Liver (tissue), 9 donors: ENCODE measurements around the gene MMP2. TPM values are rescaled to one million over a fixed set of nuclear protein-coding genes. Genes with fewer than 3 reads are reported as not detected.
A peak's percentile ranks its signal among the peaks of the same experiment; 100 is the strongest.

Source experiments
- DNase-seq: peaks from one replicate; pipeline ENCODE4 v3.0.0-alpha.2; 2017; ENCODE audit warnings: low spot score
- H3K27ac ChIP-seq, 2 donors: one replicate each; pipeline ENCODE4 v1.7.0; 2013; ENCODE audit warnings: inconsistent platforms in 2 of 2, low read length in 2 of 2, control low read depth in 1 of 2, low read depth in 1 of 2, mild to moderate bottlenecking in 1 of 2
- H3K27me3 ChIP-seq, 4 donors: one replicate each; pipeline versions ENCODE4 v1.6.1 to v1.7.0; 2013; ENCODE audit warnings: low read length in 3 of 4, inconsistent platforms in 1 of 4, mild to moderate bottlenecking in 1 of 4, moderate library complexity in 1 of 4; ENCODE audit not compliant: control insufficient read depth in 4 of 4, insufficient read depth in 4 of 4
- H3K36me3 ChIP-seq, 4 donors: one replicate each; pipeline versions ENCODE4 v1.6.1 to v1.7.0; 2013; ENCODE audit warnings: low read length in 3 of 4, mild to moderate bottlenecking in 3 of 4, low read depth in 1 of 4, moderate library complexity in 1 of 4; ENCODE audit not compliant: control insufficient read depth in 4 of 4, insufficient read depth in 3 of 4
- H3K4me1 ChIP-seq, 4 donors: one replicate each; pipeline versions ENCODE4 v1.6.1 to v1.7.0; 2013; ENCODE audit warnings: low read length in 3 of 4, mild to moderate bottlenecking in 3 of 4, moderate library complexity in 1 of 4; ENCODE audit not compliant: control insufficient read depth in 4 of 4, insufficient read depth in 4 of 4
- H3K4me3 ChIP-seq, 3 donors: one replicate each; pipeline versions ENCODE4 v1.6.1 to v1.7.0; 2013; ENCODE audit warnings: low read length in 3 of 3, control low read depth in 1 of 3, low read depth in 1 of 3, mild to moderate bottlenecking in 1 of 3
- H3K9ac ChIP-seq, 2 donors: one replicate each; pipeline ENCODE4 v1.7.0; 2013; ENCODE audit warnings: low read length in 2 of 2, mild to moderate bottlenecking in 2 of 2, moderate library complexity in 2 of 2, control low read depth in 1 of 2, low read depth in 1 of 2
- H3K9me3 ChIP-seq, 4 donors: one replicate each; pipeline versions ENCODE4 v1.6.1 to v1.7.0; 2013; ENCODE audit warnings: low read length in 3 of 4; ENCODE audit not compliant: control insufficient read depth in 4 of 4
- EGR1 ChIP-seq, 2 donors: IDR thresholded peaks; 2 replicates each; pipeline ENCODE4 v1.6.1; 2016 to 2018; ENCODE audit warnings: antibody characterized with exemption in 2 of 2, low read depth in 2 of 2
- FOXA1 ChIP-seq: IDR thresholded peaks from 2 replicates; pipeline ENCODE4 v1.6.1; 2016; ENCODE audit warnings: antibody characterized with exemption
- FOXA2 ChIP-seq: IDR thresholded peaks from 2 replicates; pipeline ENCODE4 v1.6.1; 2016; ENCODE audit warnings: antibody characterized with exemption
- GABPA ChIP-seq, 2 donors: IDR thresholded peaks in 1 of 2; conservative IDR thresholded peaks in 1 of 2; 2 replicates each; pipeline ENCODE4 v1.6.1; 2016; ENCODE audit warnings: antibody characterized with exemption in 2 of 2, mild to moderate bottlenecking in 1 of 2, moderate library complexity in 1 of 2
- HNF4A ChIP-seq, 2 donors: conservative IDR thresholded peaks; 2 replicates each; pipeline ENCODE4 v1.6.1; 2016; ENCODE audit warnings: antibody characterized with exemption in 2 of 2, mild to moderate bottlenecking in 2 of 2
- HNF4G ChIP-seq: IDR thresholded peaks from 2 replicates; pipeline ENCODE4 v1.6.1; 2016; ENCODE audit warnings: antibody characterized with exemption
- RAD21 ChIP-seq, 2 donors: IDR thresholded peaks; 2 replicates each; pipeline ENCODE4 v1.6.1; 2016; ENCODE audit warnings: antibody characterized with exemption in 2 of 2, mild to moderate bottlenecking in 2 of 2
- RXRA ChIP-seq, 2 donors: IDR thresholded peaks; 2 replicates each; pipeline ENCODE4 v1.6.1; 2017 to 2018; ENCODE audit warnings: antibody characterized with exemption in 2 of 2, mild to moderate bottlenecking in 1 of 2
- SP1 ChIP-seq: IDR thresholded peaks from 2 replicates; pipeline ENCODE4 v1.6.1; 2018; ENCODE audit warnings: antibody characterized with exemption, mild to moderate bottlenecking
- YY1 ChIP-seq: IDR thresholded peaks from 2 replicates; pipeline ENCODE4 v1.6.1; 2016; ENCODE audit warnings: antibody characterized with exemption, mild to moderate bottlenecking
- WGBS: extraction: QIAGEN DNeasy Blood & Tissue Kit; methylation state at CpG from one replicate; pipeline ENCODE4 v1.1.7; 2013; 5-methylcytosine and 5-hydroxymethylcytosine counted together
- polyA plus RNA-seq, 2 donors: library from polyadenylated mRNA; stranded (reverse) in 1 of 2; unstranded in 1 of 2; fragments of 200-250 nt in 1 of 2; fragments of >200 nt in 1 of 2; fragmentation: Nextera tagmentation in 1 of 2; extraction: Ambion mirVana in 1 of 2; gene quantifications; one replicate each; pipeline versions ENCODE4 v1.2.1 to v1.2.3, GENCODE V29; 2013 to 2015
- total RNA-seq, 2 donors: library from RNA; depleted of rRNA; stranded (reverse); fragments of >200 nt; gene quantifications; one replicate each; pipeline ENCODE4 v1.2.3, GENCODE V29; 2014
- TF ChIP-seq, protein P1 (sequence below): IDR thresholded peaks from 2 replicates; pipeline ENCODE4 v1.6.1; 2016; ENCODE audit warnings: antibody characterized with exemption
- TF ChIP-seq, protein P2 (sequence below): fragments of 150-350 bp; IDR thresholded peaks from 2 replicates; pipeline ENCODE4 v1.5.1; 2017; ENCODE audit warnings: improper control_type of control experiment, low read depth, low read length; ENCODE audit not compliant: missing input control
- TF ChIP-seq, protein P3 (sequence below): IDR thresholded peaks from 2 replicates; pipeline ENCODE4 v1.6.1; 2016; ENCODE audit warnings: antibody characterized with exemption
- TF ChIP-seq, protein P4 (sequence below): IDR thresholded peaks from 2 replicates; pipeline ENCODE4 v1.6.1; 2016; ENCODE audit warnings: antibody characterized with exemption, mild to moderate bottlenecking
- donor health status: healthy.
- donor health status: healthy.
- donor health status: healthy.
- donor health status: healthy.
- donor health status: healthy.

MMP2 gene
- total and polyA plus RNA-seq, 4 donors: 2.8 to 6.3 (median 5.3) TPM

DNA sequence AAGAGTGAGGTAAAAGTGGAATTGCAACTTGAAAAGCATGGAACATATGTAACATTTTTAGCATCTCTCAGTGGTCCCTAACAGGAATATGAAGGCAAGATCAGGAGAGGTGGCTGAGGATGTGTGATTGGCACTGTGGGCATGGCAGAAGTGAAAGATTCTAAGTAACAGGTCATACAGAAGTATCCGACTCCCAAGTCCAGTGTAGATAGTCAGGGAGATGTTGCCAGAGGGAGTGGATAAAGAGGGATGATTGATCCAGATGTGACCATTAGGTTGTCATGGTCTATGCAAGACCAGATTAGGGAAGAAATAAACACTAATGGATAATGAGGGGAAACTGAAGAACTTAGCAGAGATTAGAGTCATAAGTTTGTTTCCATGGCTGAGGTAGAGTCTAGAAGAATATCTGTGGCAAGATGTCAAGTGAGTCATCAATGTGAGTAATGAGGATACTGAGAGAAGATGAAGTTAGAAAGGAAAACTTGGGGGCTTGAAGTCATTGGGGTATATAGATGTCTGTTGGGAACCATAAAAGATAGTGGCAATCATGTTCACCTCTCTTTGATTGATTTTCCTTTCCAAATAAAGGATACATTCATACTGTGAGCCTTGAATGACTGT is 63.6 kb downstream of the MMP2 start (continued):
- TF ChIP-seq YY1 (no peak), RAD21 (IDR thresholded peaks at IDR 0.05) (no peak), HNF4G (no peak)
- TF ChIP-seq, protein P1, sequence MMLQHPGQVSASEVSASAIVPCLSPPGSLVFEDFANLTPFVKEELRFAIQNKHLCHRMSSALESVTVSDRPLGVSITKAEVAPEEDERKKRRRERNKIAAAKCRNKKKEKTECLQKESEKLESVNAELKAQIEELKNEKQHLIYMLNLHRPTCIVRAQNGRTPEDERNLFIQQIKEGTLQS: no peak
- TF ChIP-seq, protein P2, sequence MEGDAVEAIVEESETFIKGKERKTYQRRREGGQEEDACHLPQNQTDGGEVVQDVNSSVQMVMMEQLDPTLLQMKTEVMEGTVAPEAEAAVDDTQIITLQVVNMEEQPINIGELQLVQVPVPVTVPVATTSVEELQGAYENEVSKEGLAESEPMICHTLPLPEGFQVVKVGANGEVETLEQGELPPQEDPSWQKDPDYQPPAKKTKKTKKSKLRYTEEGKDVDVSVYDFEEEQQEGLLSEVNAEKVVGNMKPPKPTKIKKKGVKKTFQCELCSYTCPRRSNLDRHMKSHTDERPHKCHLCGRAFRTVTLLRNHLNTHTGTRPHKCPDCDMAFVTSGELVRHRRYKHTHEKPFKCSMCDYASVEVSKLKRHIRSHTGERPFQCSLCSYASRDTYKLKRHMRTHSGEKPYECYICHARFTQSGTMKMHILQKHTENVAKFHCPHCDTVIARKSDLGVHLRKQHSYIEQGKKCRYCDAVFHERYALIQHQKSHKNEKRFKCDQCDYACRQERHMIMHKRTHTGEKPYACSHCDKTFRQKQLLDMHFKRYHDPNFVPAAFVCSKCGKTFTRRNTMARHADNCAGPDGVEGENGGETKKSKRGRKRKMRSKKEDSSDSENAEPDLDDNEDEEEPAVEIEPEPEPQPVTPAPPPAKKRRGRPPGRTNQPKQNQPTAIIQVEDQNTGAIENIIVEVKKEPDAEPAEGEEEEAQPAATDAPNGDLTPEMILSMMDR: no peak

DNA sequence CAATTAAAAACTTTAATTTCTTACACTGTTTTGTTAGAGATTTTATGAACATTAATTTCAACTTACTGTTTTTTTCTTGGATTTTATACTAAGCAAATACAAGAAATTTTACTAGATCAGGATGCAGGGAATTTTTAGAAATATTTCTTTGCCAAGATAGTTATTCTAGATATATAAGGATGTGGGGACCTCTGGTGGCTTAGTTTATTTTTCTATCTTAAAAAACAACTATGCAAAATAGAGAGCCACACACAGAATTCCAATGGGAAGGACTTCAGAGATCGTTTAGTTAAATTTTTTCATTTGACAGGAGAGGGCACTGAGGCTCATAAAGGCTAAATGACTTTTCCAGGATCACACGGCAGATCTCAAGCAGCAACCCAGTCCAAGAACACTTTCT is 64.5 kb downstream of the MMP2 start:
- DNase-seq: no peak
- WGBS: 23% methylated on average over 2 of the region's 2 CpGs
- no peaks in the 10 kb centered on the region for H3K27me3 ChIP-seq
- no peaks in the 10 kb centered on the region for H3K36me3 ChIP-seq
- no peak overlapping the region for H3K27ac ChIP-seq
- H3K9me3 ChIP-seq: no peaks in the 10 kb centered on the region
- no peak overlapping the region for H3K9ac ChIP-seq
- H3K4me1 ChIP-seq: no peaks in the 10 kb centered on the region
- TF ChIP-seq SP1: no peak
- TF ChIP-seq FOXA1: no peak
- no peak for TF ChIP-seq RXRA (IDR thresholded peaks at IDR 0.05)
- TF ChIP-seq, protein P3, sequence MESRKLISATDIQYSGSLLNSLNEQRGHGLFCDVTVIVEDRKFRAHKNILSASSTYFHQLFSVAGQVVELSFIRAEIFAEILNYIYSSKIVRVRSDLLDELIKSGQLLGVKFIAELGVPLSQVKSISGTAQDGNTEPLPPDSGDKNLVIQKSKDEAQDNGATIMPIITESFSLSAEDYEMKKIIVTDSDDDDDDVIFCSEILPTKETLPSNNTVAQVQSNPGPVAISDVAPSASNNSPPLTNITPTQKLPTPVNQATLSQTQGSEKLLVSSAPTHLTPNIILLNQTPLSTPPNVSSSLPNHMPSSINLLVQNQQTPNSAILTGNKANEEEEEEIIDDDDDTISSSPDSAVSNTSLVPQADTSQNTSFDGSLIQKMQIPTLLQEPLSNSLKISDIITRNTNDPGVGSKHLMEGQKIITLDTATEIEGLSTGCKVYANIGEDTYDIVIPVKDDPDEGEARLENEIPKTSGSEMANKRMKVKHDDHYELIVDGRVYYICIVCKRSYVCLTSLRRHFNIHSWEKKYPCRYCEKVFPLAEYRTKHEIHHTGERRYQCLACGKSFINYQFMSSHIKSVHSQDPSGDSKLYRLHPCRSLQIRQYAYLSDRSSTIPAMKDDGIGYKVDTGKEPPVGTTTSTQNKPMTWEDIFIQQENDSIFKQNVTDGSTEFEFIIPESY: no peak
- TF ChIP-seq HNF4A (conservative IDR thresholded peaks at IDR 0.05): no peak
- TF ChIP-seq HNF4G: no peak
- TF ChIP-seq, protein P2: peak; percentile 28
- TF ChIP-seq FOXA2: no peak
- peak; percentile 78 for TF ChIP-seq RAD21 (IDR thresholded peaks at IDR 0.05)
- no peak for TF ChIP-seq EGR1 (IDR thresholded peaks at IDR 0.05; ENCODE audit: low read depth in 2 of 2)
- TF ChIP-seq GABPA (IDR thresholded peaks at IDR 0.05 in 1 of 2, conservative IDR thresholded peaks at IDR 0.05 in 1 of 2): no peak
- no peak overlapping the region for H3K4me3 ChIP-seq

DNA sequence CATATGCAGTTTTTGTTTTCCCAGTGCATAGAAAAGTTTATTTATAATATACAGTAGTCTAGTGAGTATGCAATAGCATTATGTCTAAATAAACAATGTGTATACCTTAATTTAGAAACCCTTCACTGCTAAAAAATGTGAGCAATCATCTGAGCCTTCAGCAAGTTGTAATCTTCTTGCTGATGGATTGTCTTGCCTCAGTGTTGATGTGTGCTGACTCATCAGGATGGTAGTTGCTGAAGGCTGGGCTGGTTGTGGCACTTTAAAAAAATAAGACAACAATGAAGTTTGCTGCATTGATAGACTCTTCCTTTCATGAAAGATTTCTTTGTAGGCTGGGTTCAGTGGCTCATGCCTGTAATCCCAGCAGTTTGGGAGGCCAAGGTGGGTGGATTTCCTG is 73.6 kb downstream of the MMP2 start:
- Histone ChIP-seq H3K4me1 (no peaks in the 10 kb centered on the region), H3K27ac (no peak overlapping the region), H3K36me3 (peaks cover 0 to 3% (median 0%) of the 10 kb centered on the region in 4 donors), H3K4me3 (no peak overlapping the region), H3K9me3 (no peaks in the 10 kb centered on the region), H3K27me3 (no peaks in the 10 kb centered on the region), H3K9ac (no peak overlapping the region)
- no peak for DNase-seq
- TF ChIP-seq SP1 (no peak), RXRA (IDR thresholded peaks at IDR 0.05) (no peak), RAD21 (IDR thresholded peaks at IDR 0.05) (no peak)
- TF ChIP-seq, protein P3: no peak
- TF ChIP-seq, protein P4, sequence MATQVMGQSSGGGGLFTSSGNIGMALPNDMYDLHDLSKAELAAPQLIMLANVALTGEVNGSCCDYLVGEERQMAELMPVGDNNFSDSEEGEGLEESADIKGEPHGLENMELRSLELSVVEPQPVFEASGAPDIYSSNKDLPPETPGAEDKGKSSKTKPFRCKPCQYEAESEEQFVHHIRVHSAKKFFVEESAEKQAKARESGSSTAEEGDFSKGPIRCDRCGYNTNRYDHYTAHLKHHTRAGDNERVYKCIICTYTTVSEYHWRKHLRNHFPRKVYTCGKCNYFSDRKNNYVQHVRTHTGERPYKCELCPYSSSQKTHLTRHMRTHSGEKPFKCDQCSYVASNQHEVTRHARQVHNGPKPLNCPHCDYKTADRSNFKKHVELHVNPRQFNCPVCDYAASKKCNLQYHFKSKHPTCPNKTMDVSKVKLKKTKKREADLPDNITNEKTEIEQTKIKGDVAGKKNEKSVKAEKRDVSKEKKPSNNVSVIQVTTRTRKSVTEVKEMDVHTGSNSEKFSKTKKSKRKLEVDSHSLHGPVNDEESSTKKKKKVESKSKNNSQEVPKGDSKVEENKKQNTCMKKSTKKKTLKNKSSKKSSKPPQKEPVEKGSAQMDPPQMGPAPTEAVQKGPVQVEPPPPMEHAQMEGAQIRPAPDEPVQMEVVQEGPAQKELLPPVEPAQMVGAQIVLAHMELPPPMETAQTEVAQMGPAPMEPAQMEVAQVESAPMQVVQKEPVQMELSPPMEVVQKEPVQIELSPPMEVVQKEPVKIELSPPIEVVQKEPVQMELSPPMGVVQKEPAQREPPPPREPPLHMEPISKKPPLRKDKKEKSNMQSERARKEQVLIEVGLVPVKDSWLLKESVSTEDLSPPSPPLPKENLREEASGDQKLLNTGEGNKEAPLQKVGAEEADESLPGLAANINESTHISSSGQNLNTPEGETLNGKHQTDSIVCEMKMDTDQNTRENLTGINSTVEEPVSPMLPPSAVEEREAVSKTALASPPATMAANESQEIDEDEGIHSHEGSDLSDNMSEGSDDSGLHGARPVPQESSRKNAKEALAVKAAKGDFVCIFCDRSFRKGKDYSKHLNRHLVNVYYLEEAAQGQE: no peak
- TF ChIP-seq, protein P2: no peak
